Breast epithelium (tissue), 3 donors: ENCODE results near the gene PAN3.

Experiments used
- CTCF ChIP-seq, 3 donors: fragments of 450-650 bp; IDR thresholded peaks; one replicate each; pipeline ENCODE4 v1.5.1; 2016 to 2017; ENCODE audit warnings: antibody characterized with exemption in 3 of 3, mild to moderate bottlenecking in 3 of 3, moderate library complexity in 3 of 3
- POLR2A ChIP-seq: fragments of 450-650 bp; IDR thresholded peaks from one replicate; pipeline ENCODE4 v1.6.1; 2016; ENCODE audit warnings: antibody characterized with exemption, mild to moderate bottlenecking, moderate library complexity
- POLR2AphosphoS5 ChIP-seq, 3 donors: sonication (generic); formaldehyde crosslinking; IDR thresholded peaks; one replicate each; pipeline ENCODE4 v1.6.1; 2017; ENCODE audit warnings: antibody characterized with exemption in 3 of 3

- TF ChIP-seq POLR2AphosphoS5 (IDR thresholded peaks at IDR 0.05) (no peak), CTCF (IDR thresholded peaks at IDR 0.05) (no peak), POLR2A (no peak)
Observed at GRCh38 chr13:28128030-28128429, 10.3 kb upstream of the PAN3 start.
